H9 (cell line): ENCODE measurements around the gene PALD1. TPM values are rescaled to one million over a fixed set of nuclear protein-coding genes. Genes with fewer than 3 reads are reported as not detected.

Experiments
- DNase-seq: peaks from one replicate; pipeline ENCODE4 v3.0.0-alpha.2; 2017
- H2AFZ ChIP-seq: one replicate; pipeline ENCODE4 v1.6.1; 2013; ENCODE audit warnings: mild to moderate bottlenecking, low read length, control low read depth, moderate library complexity
- H2AK5ac ChIP-seq: 2 replicates; pipeline ENCODE4 v1.6.1; 2013; ENCODE audit warnings: low read length, control low read depth, mixed read lengths; ENCODE audit not compliant: insufficient read length
- H2BK120ac ChIP-seq: one replicate; pipeline ENCODE4 v1.6.1; 2013; ENCODE audit warnings: low read depth, mild to moderate bottlenecking, low read length, control low read depth, inconsistent platforms; ENCODE audit not compliant: poor library complexity, severe bottlenecking
- H2BK12ac ChIP-seq: 2 replicates; pipeline ENCODE4 v1.6.1; 2013; ENCODE audit warnings: low read length, control low read depth, mixed read lengths, low read depth; ENCODE audit not compliant: insufficient read length
- H2BK15ac ChIP-seq: 2 replicates; pipeline ENCODE4 v1.6.1; 2013; ENCODE audit warnings: low read depth, low read length, control low read depth
- H2BK20ac ChIP-seq: one replicate; pipeline ENCODE4 v1.6.1; 2013; ENCODE audit warnings: low read depth, mild to moderate bottlenecking, low read length, control low read depth, inconsistent platforms; ENCODE audit not compliant: poor library complexity, severe bottlenecking
- H2BK5ac ChIP-seq: 2 replicates; pipeline ENCODE4 v1.6.1; 2013; ENCODE audit warnings: low read length, control low read depth, mixed read lengths; ENCODE audit not compliant: insufficient read length
- H3K14ac ChIP-seq: 2 replicates; pipeline ENCODE4 v1.6.1; 2013; ENCODE audit warnings: low read length, control low read depth; ENCODE audit not compliant: insufficient read depth
- H3K18ac ChIP-seq: 2 replicates; pipeline ENCODE4 v1.6.1; 2013; ENCODE audit warnings: low read depth, mild to moderate bottlenecking, mixed read lengths, low read length, control low read depth; ENCODE audit not compliant: insufficient read length
- H3K23ac ChIP-seq: 2 replicates; pipeline ENCODE4 v1.6.1; 2013; ENCODE audit warnings: low read length, control low read depth, mixed read lengths, low read depth; ENCODE audit not compliant: insufficient read length
- H3K23me2 ChIP-seq: 2 replicates; pipeline ENCODE4 v1.6.1; 2013; ENCODE audit warnings: low read depth, mild to moderate bottlenecking, mixed read lengths, low read length, control low read depth; ENCODE audit not compliant: insufficient read length, poor library complexity, severe bottlenecking
- H3K27ac ChIP-seq: 2 replicates; pipeline ENCODE4 v1.5.1; 2013; ENCODE audit warnings: low read length, control low read depth, mixed read lengths, low read depth; ENCODE audit not compliant: insufficient read length
- H3K27me3 ChIP-seq: 2 replicates; pipeline ENCODE4 v1.6.1; 2013; ENCODE audit warnings: low read length, control low read depth, inconsistent platforms; ENCODE audit not compliant: insufficient read depth
- H3K4ac ChIP-seq: 2 replicates; pipeline ENCODE4 v1.6.1; 2013; ENCODE audit warnings: low read depth, mild to moderate bottlenecking, control low read depth, inconsistent platforms, low read length, moderate library complexity
- H3K4me1 ChIP-seq: 2 replicates; pipeline ENCODE4 v1.6.1; 2013; ENCODE audit warnings: low read length, control low read depth, inconsistent platforms; ENCODE audit not compliant: insufficient read depth
- H3K4me2 ChIP-seq: 2 replicates; pipeline ENCODE4 v1.6.1; 2013; ENCODE audit warnings: low read length, control low read depth, mixed read lengths; ENCODE audit not compliant: insufficient read length, insufficient read depth
- H3K56ac ChIP-seq: 2 replicates; pipeline ENCODE4 v1.6.1; 2013; ENCODE audit warnings: low read depth, mild to moderate bottlenecking, mixed read lengths, low read length, control low read depth; ENCODE audit not compliant: insufficient read length
- H3K79me1 ChIP-seq: 2 replicates; pipeline ENCODE4 v1.6.1; 2013; ENCODE audit warnings: low read depth, mild to moderate bottlenecking, moderate library complexity, low read length, control low read depth, inconsistent platforms; ENCODE audit not compliant: insufficient read depth, poor library complexity, severe bottlenecking
- H3K79me2 ChIP-seq: 2 replicates; pipeline ENCODE4 v1.6.1; 2013; ENCODE audit warnings: low read length, control low read depth, inconsistent platforms; ENCODE audit not compliant: insufficient read depth
- H3K9ac ChIP-seq: 2 replicates; pipeline ENCODE4 v1.6.1; 2013; ENCODE audit warnings: low read length, control low read depth, mixed read lengths; ENCODE audit not compliant: insufficient read length; ENCODE audit errors: extremely low read depth
- H3K9me3 ChIP-seq: one replicate; pipeline ENCODE4 v1.6.1; 2013; ENCODE audit warnings: low read depth, low read length, inconsistent platforms; ENCODE audit not compliant: control insufficient read depth
- H3T11ph ChIP-seq: one replicate; pipeline ENCODE4 v1.6.1; 2013; ENCODE audit warnings: mild to moderate bottlenecking, low read length, control low read depth, inconsistent platforms
- H4K20me1 ChIP-seq: one replicate; pipeline ENCODE4 v1.6.1; 2013; ENCODE audit not compliant: control insufficient read depth, insufficient read length, insufficient read depth
- H4K5ac ChIP-seq: 2 replicates; pipeline ENCODE4 v1.6.1; 2013; ENCODE audit warnings: low read depth, mild to moderate bottlenecking, mixed read lengths, low read length, control low read depth; ENCODE audit not compliant: insufficient read length
- H4K8ac ChIP-seq: replicated peaks from 2 replicates; pipeline ENCODE4 v1.6.1; 2013; ENCODE audit warnings: low read length, control low read depth, mixed read lengths, low read depth; ENCODE audit not compliant: insufficient read length
- H4K91ac ChIP-seq: 2 replicates; pipeline ENCODE4 v1.6.1; 2013; ENCODE audit warnings: low read depth, mild to moderate bottlenecking, moderate library complexity, mixed read lengths, low read length, control low read depth; ENCODE audit not compliant: insufficient read length
- H3K27ac Mint-ChIP-seq, 3 experiments: 2 replicates in 2 of 3; 3 replicates in 1 of 3; pipeline ENCODE4 v1.8.0; 2020 to 2021; ENCODE audit warnings: mixed read lengths in 3 of 3, mild to moderate bottlenecking in 1 of 3, moderate library complexity in 1 of 3
- H3K27me3 Mint-ChIP-seq: 2 replicates; pipeline ENCODE4 v1.8.0; 2021; ENCODE audit warnings: low read depth, mild to moderate bottlenecking, moderate library complexity, mixed read lengths
- H3K36me3 Mint-ChIP-seq, 3 experiments: 2 replicates in 2 of 3; 3 replicates in 1 of 3; pipeline ENCODE4 v1.8.0; 2020 to 2021; ENCODE audit warnings: low read depth in 3 of 3, mixed read lengths in 3 of 3; ENCODE audit not compliant: insufficient read depth in 1 of 3
- H3K4me1 Mint-ChIP-seq, 2 experiments: 2 replicates each; pipeline ENCODE4 v1.8.0; 2020; ENCODE audit warnings: mixed read lengths in 2 of 2
- H3K4me3 Mint-ChIP-seq, 2 experiments: 2 replicates in 1 of 2; 3 replicates in 1 of 2; pipeline ENCODE4 v1.8.0; 2020 to 2021; ENCODE audit warnings: mild to moderate bottlenecking in 2 of 2, mixed read lengths in 2 of 2, moderate library complexity in 1 of 2
- H3K9me3 Mint-ChIP-seq, 2 experiments: 2 replicates in 1 of 2; 3 replicates in 1 of 2; pipeline ENCODE4 v1.8.0; 2020; ENCODE audit warnings: mild to moderate bottlenecking in 2 of 2, mixed read lengths in 2 of 2, moderate library complexity in 1 of 2
- WGBS: extraction: QIAGEN DNeasy Blood & Tissue Kit; methylation state at CpG from one replicate; pipeline ENCODE4 v1.1.7; 2013; ENCODE audit warnings: missing lambda C conversion rate, low lambda C conversion rate, mixed read lengths; ENCODE audit not compliant: insufficient read length; ENCODE audit errors: extremely low coverage; 5-methylcytosine and 5-hydroxymethylcytosine counted together
- total RNA-seq: library from RNA; stranded (reverse); gene quantifications from 2 replicates; pipeline ENCODE4 v1.2.1, GENCODE V29; 2021
- TF ChIP-seq, protein P1 (sequence below): fragments of 200-600 bp; sonication (generic); conservative IDR thresholded peaks from 3 replicates; pipeline ENCODE4 v1.8.0; 2021; ENCODE audit warnings: antibody characterized with exemption, mild to moderate bottlenecking

The PALD1 gene
- total RNA-seq, 1 experiment from 2014 or later, result 21.1 TPM

DNA sequence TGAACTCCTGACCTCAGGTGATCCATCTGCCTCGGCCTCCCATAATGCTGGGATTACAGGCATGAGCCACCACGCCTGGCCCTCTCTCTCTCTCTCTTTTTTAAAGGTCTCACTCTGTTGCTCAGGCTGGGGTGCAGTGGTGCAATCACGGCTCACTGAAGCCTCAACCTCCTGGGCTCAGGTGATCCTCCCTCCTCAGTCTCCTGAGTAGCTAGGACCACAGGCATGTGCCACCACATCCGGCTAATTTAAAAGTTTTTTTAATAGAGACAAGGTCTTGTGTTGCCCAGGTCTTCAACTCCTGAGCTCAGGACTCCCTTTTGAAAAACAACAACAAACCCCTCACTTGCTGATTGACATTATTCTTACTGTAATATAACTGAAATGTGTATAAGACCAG lies 11.6 kb downstream of the PALD1 start:
- Histone ChIP-seq H3K23me2 (no peaks in the 10 kb centered on the region), H3K56ac (no peak overlapping the region), H2BK120ac (no peak overlapping the region), H2BK12ac (no peak overlapping the region), H3T11ph (no peak overlapping the region), H3K4me1 (peaks cover 17% of the 10 kb centered on the region), H2AK5ac (no peak overlapping the region), H2BK15ac (no peak overlapping the region), H4K91ac (no peak overlapping the region), H3K4me2 (no peak overlapping the region), H3K14ac (no peak overlapping the region), H3K27ac (no peak overlapping the region), H4K5ac (no peak overlapping the region), H2BK20ac (no peak overlapping the region), H2BK5ac (no peak overlapping the region), H4K20me1 (no peaks in the 10 kb centered on the region), H2AFZ (no peak overlapping the region), H3K79me2 (peaks cover 4% of the 10 kb centered on the region), H4K8ac (no peak overlapping the region), H3K9me3 (no peaks in the 10 kb centered on the region), H3K9ac (no peak overlapping the region), H3K18ac (no peak overlapping the region), H3K27me3 (no peaks in the 10 kb centered on the region), H3K23ac (no peak overlapping the region), H3K4ac (no peak overlapping the region), H3K79me1 (no peaks in the 10 kb centered on the region)
- Mint-ChIP-seq H3K9me3 (no peaks in the 10 kb centered on the region), H3K27me3 (no peaks in the 10 kb centered on the region), H3K27ac (peak overlapping the region in 1 of 3 experiments; percentile 64; a peak in 3 of 7 replicates), H3K36me3 (peaks cover 0 to 28% (median 14%) of the 10 kb centered on the region in 3 experiments; a peak in 5 of 7 replicates), H3K4me1 (peaks cover 34 to 44% of the 10 kb centered on the region in 2 experiments), H3K4me3 (no peak overlapping the region; a peak in 1 of 5 replicates)
- no CpG with 5 or more reads among the region's 4 CpGs for WGBS
- TF ChIP-seq, protein P1, sequence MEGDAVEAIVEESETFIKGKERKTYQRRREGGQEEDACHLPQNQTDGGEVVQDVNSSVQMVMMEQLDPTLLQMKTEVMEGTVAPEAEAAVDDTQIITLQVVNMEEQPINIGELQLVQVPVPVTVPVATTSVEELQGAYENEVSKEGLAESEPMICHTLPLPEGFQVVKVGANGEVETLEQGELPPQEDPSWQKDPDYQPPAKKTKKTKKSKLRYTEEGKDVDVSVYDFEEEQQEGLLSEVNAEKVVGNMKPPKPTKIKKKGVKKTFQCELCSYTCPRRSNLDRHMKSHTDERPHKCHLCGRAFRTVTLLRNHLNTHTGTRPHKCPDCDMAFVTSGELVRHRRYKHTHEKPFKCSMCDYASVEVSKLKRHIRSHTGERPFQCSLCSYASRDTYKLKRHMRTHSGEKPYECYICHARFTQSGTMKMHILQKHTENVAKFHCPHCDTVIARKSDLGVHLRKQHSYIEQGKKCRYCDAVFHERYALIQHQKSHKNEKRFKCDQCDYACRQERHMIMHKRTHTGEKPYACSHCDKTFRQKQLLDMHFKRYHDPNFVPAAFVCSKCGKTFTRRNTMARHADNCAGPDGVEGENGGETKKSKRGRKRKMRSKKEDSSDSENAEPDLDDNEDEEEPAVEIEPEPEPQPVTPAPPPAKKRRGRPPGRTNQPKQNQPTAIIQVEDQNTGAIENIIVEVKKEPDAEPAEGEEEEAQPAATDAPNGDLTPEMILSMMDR, result no peak
- no peak for DNase-seq
